Fibroblast of villous mesenchyme (primary cell): ENCODE measurements around the gene TMCO4. TPM values are rescaled to one million over a fixed set of nuclear protein-coding genes. Genes with fewer than 3 reads are reported as not detected.
A peak's percentile ranks its signal among the peaks of the same experiment; 100 is the strongest.

Experiments used
- DNase-seq: peaks from one replicate; pipeline ENCODE4 v3.0.0-alpha.2; 2010; ENCODE audit warnings: low read depth
- H3K4me3 ChIP-seq: 2 replicates; pipeline ENCODE4 v1.5.1; 2011; ENCODE audit warnings: low read depth, mild to moderate bottlenecking, low read length
- CTCF ChIP-seq: IDR thresholded peaks from 2 replicates; pipeline ENCODE4 v1.5.1; 2012; ENCODE audit warnings: low read depth, mild to moderate bottlenecking, low read length; ENCODE audit not compliant: insufficient read depth
- total RNA-seq: library from RNA; depleted of rRNA; stranded (reverse); fragments of >200 nt; gene quantifications from 2 replicates; pipeline ENCODE4 v1.2.3, GENCODE V29; 2012

The TMCO4 gene
- total RNA-seq, 1 donor, result 20.7 TPM

GRCh38 chr1:19664453-19665185 lies 135.1 kb downstream of the TMCO4 start, which contains the start of gene HTR6:
HTR6 (plus strand) TSS chr1:19664875; CDS start chr1:19665754, 879 bp downstream.
- H3K4me3 ChIP-seq, result peak within 1 kb of the TSS; percentile 30
- no peak for TF ChIP-seq CTCF
- no peak for DNase-seq

GRCh38 chr1:19662313-19662712 lies 137.4 kb downstream of the TMCO4 start:
- no peak for DNase-seq
- no peak overlapping the region for H3K4me3 ChIP-seq
- TF ChIP-seq CTCF, result no peak

GRCh38 chr1:19661721-19662228 lies 137.9 kb downstream of the TMCO4 start:
- peak; percentile 62 for TF ChIP-seq CTCF
- peak; percentile 61 for DNase-seq
- no peak overlapping the region for H3K4me3 ChIP-seq

- H3K4me3 ChIP-seq, result no peak overlapping the region
- no peak for DNase-seq
- no peak for TF ChIP-seq CTCF
Observed at GRCh38 chr1:19658186-19658585, 141.5 kb downstream of the TMCO4 start.

- no peak for TF ChIP-seq CTCF
- no peak for DNase-seq
- H3K4me3 ChIP-seq, result no peak overlapping the region
Observed at GRCh38 chr1:19657511-19657910, 142.2 kb downstream of the TMCO4 start.

GRCh38 chr1:19656780-19657466 lies 142.8 kb downstream of the TMCO4 start:
- H3K4me3 ChIP-seq, result no peak overlapping the region
- no peak for DNase-seq
- TF ChIP-seq CTCF, result no peak
